Neuronal stem cell (in vitro differentiated cells): ENCODE results near the gene UCHL3. TPM values are rescaled to one million over a fixed set of nuclear protein-coding genes. Genes with fewer than 3 reads are reported as not detected.

Experiments used
- DNase-seq: peaks from one replicate; pipeline ENCODE4 v3.0.0-alpha.2; 2013; ENCODE audit warnings: low spot score
- H2AFZ ChIP-seq: one replicate; pipeline ENCODE4 v1.6.1; 2013; ENCODE audit warnings: mild to moderate bottlenecking, low read length, inconsistent platforms
- H2AK5ac ChIP-seq: 2 replicates; pipeline ENCODE4 v1.6.1; 2013; ENCODE audit warnings: low read depth, mild to moderate bottlenecking, inconsistent platforms, low read length, moderate library complexity, mixed read lengths
- H2BK120ac ChIP-seq: 2 replicates; pipeline ENCODE4 v1.6.1; 2013; ENCODE audit warnings: low read depth, mild to moderate bottlenecking, inconsistent platforms, low read length, moderate library complexity, mixed read lengths
- H2BK12ac ChIP-seq: one replicate; pipeline ENCODE4 v1.6.1; 2013; ENCODE audit warnings: low read length, inconsistent platforms
- H2BK15ac ChIP-seq: 2 replicates; pipeline ENCODE4 v1.6.1; 2013; ENCODE audit warnings: mild to moderate bottlenecking, low read length, inconsistent platforms, mixed read lengths
- H2BK5ac ChIP-seq: one replicate; pipeline ENCODE4 v1.6.1; 2013; ENCODE audit warnings: inconsistent platforms, mild to moderate bottlenecking, low read length, moderate library complexity
- H3K14ac ChIP-seq: one replicate; pipeline ENCODE4 v1.6.1; 2013; ENCODE audit warnings: low read length, inconsistent platforms
- H3K18ac ChIP-seq: 2 replicates; pipeline ENCODE4 v1.6.1; 2013; ENCODE audit warnings: low read length, inconsistent platforms
- H3K23ac ChIP-seq: 2 replicates; pipeline ENCODE4 v1.6.1; 2013; ENCODE audit warnings: low read depth, mild to moderate bottlenecking, mixed read lengths, low read length, inconsistent platforms; ENCODE audit not compliant: poor library complexity
- H3K27ac ChIP-seq: replicated peaks from 3 replicates; pipeline ENCODE4 v1.5.1; 2013; ENCODE audit warnings: low read length, inconsistent platforms
- H3K27me3 ChIP-seq, 3 experiments: 2 replicates each; pipeline ENCODE4 v1.6.1; 2013; ENCODE audit warnings: low read length in 3 of 3, mild to moderate bottlenecking in 2 of 3, inconsistent platforms in 1 of 3, low read depth in 1 of 3, mixed read lengths in 1 of 3, moderate library complexity in 1 of 3; ENCODE audit not compliant: control insufficient read depth in 3 of 3, insufficient read depth in 3 of 3
- H3K36me3 ChIP-seq, 2 donors: replicated peaks in 1 of 2; 2 replicates each; pipeline ENCODE4 v1.6.1; 2013; ENCODE audit warnings: low read length in 2 of 2; ENCODE audit not compliant: control insufficient read depth in 2 of 2, insufficient read depth in 2 of 2
- H3K4ac ChIP-seq: 2 replicates; pipeline ENCODE4 v1.6.1; 2013; ENCODE audit warnings: inconsistent platforms, mild to moderate bottlenecking, low read length, moderate library complexity
- H3K4me1 ChIP-seq, 2 donors: 1 replicate in 1 of 2; 2 replicates in 1 of 2; pipeline ENCODE4 v1.6.1; 2013; ENCODE audit warnings: low read length in 2 of 2, low read depth in 1 of 2; ENCODE audit not compliant: control insufficient read depth in 2 of 2, insufficient read depth in 1 of 2
- H3K4me2 ChIP-seq: one replicate; pipeline ENCODE4 v1.6.1; 2013; ENCODE audit warnings: mild to moderate bottlenecking, low read length, inconsistent platforms; ENCODE audit not compliant: insufficient read depth, poor library complexity, severe bottlenecking
- H3K4me3 ChIP-seq, 2 donors: 2 replicates each; pipeline ENCODE4 v1.5.1; 2013; ENCODE audit warnings: low read length in 2 of 2, mild to moderate bottlenecking in 2 of 2, inconsistent platforms in 1 of 2, moderate library complexity in 1 of 2
- H3K79me1 ChIP-seq: one replicate; pipeline ENCODE4 v1.6.1; 2013; ENCODE audit warnings: low read depth, mild to moderate bottlenecking, inconsistent platforms, low read length, moderate library complexity
- H3K9ac ChIP-seq: one replicate; pipeline ENCODE4 v1.6.1; 2013; ENCODE audit warnings: mild to moderate bottlenecking, low read depth, low read length, inconsistent platforms; ENCODE audit not compliant: poor library complexity
- H3K9me3 ChIP-seq, 2 donors: replicated peaks in 1 of 2; 2 replicates each; pipeline versions ENCODE3 to v1.6.1; 2013; ENCODE audit warnings: low read length in 2 of 2, mild to moderate bottlenecking in 2 of 2, inconsistent platforms in 1 of 2, low read depth in 1 of 2, mixed read lengths in 1 of 2, moderate library complexity in 1 of 2; ENCODE audit not compliant: control insufficient read depth in 2 of 2, insufficient read depth in 1 of 2
- H4K8ac ChIP-seq: one replicate; pipeline ENCODE4 v1.6.1; 2013; ENCODE audit warnings: low read depth, mild to moderate bottlenecking, inconsistent platforms, low read length, moderate library complexity
- H4K91ac ChIP-seq: one replicate; pipeline ENCODE4 v1.6.1; 2013; ENCODE audit warnings: low read length, low read depth, mild to moderate bottlenecking, inconsistent platforms; ENCODE audit not compliant: poor library complexity
- WGBS, 2 donors: extraction: QIAGEN DNeasy Blood & Tissue Kit; methylation state at CpG; one replicate each; pipeline ENCODE4 v1.1.7; 2013; ENCODE audit warnings: missing lambda C conversion rate in 2 of 2, mixed read lengths in 1 of 2; ENCODE audit not compliant: insufficient read length in 2 of 2, insufficient replicate concordance in 1 of 2; ENCODE audit errors: extremely low coverage in 2 of 2; 5-methylcytosine and 5-hydroxymethylcytosine counted together
- polyA plus RNA-seq, 2 experiments: library from polyadenylated mRNA; stranded (reverse); fragments of 200-250 nt; gene quantifications; one replicate each; pipeline ENCODE4 v1.2.3, GENCODE V29; 2013

The UCHL3 gene
- polyA plus RNA-seq (2013, experiment 1 of 2): 36.0 TPM
- polyA plus RNA-seq (2013, experiment 2 of 2): 35.8 TPM

DNA sequence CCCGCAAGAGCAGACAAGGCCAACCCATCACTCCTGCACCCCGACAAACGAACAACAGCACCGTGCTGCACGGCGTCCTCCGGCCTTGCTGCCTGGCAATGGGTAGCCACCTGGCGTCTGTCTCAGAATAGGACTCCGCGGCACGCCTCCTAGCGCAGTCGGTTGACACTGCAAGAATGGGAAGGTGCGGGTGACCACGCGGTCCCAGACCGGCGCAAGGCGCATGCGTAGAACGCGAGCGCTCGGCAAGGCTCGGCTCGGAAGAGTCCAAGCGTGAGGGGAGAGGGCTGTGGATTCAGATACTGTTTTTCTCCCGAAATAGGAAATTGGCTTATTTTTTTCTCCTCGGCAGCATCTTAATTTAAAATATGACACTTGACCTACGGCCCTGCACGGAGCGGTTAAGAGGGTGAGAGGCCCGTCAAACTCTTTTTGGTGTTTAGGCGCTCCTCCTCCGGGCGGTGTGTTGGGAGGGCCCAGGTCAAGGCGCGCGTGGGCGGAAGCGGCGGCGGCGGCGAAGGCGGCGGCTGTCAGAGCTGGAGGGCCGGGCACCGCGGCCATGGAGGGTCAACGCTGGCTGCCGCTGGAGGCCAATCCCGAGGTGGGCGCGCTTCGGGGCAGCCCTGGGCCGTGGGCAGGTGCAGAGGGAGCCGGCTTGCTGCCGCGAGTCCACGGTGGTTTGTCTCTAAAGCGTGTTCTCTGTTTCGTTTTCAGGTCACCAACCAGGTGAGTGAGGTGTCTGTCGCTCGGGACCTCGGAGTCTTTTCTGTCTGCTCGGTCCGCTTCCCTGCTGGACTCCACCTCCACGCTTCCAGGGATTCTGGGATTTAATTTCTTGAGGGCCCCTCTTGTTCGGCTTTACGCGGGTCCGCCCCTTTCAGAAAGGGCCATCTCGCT lies at the start of gene UCHL3:
TSS of gene UCHL3 (plus strand) at position 530 of the 897 bp plus-strand sequence. CDS start at position 560, 30 bp downstream.
- Histone ChIP-seq H3K79me1 (peaks cover 3% of the 10 kb centered on the region), H2AFZ (peak within 1 kb of the TSS; percentile 98), H3K27me3 (no peaks in the 10 kb centered on the region), H3K23ac (peak within 1 kb of the TSS; percentile 94), H3K4me3 (peak within 1 kb of the TSS; percentile 85 to 96), H4K8ac (no peak within 1 kb of the TSS), H3K36me3 (peaks cover 0 to 10% of the 10 kb centered on the region in 2 donors), H3K9me3 (no peaks in the 10 kb centered on the region), H2BK120ac (no peak within 1 kb of the TSS), H2AK5ac (no peak within 1 kb of the TSS), H3K4ac (no peak within 1 kb of the TSS), H3K18ac (peak within 1 kb of the TSS; percentile 94), H2BK5ac (peak within 1 kb of the TSS; percentile 1), H2BK12ac (no peak within 1 kb of the TSS), H3K4me1 (no peaks in the 10 kb centered on the region), H4K91ac (no peak within 1 kb of the TSS), H3K27ac (no peak within 1 kb of the TSS), H2BK15ac (no peak within 1 kb of the TSS), H3K4me2 (peak within 1 kb of the TSS; percentile 64), H3K9ac (peak within 1 kb of the TSS; percentile 72), H3K14ac (peak within 1 kb of the TSS; percentile 47)
- no CpG with 5 or more reads among the region's 74 CpGs for WGBS, 2 donors
- DNase-seq: peak; percentile 96

DNA sequence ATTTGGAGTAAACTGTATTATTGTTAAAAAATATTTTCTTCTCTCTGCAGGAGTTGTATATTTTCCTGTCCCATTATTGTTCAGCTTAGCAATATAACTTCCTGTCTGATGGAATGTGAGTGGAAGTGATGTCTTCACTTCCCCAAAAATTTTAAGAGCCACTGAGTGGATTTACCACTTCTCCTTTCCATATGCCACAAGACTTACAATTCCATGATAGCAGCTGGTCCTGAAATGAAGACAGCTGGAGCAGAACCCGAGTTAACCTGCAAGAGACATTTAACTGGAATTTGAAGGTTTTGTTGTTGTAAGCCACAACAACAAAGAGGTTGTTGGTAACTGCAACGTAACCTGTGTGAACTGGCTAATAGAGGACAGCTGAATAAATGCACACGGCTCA lies 44.3 kb upstream of the UCHL3 start:
- no peak overlapping the region for H2AK5ac ChIP-seq
- no peak overlapping the region for H3K4me3 ChIP-seq
- no peaks in the 10 kb centered on the region for H3K36me3 ChIP-seq
- H3K14ac ChIP-seq: no peak overlapping the region
- H2BK120ac ChIP-seq: no peak overlapping the region
- no peak overlapping the region for H3K9ac ChIP-seq
- no peak overlapping the region for H3K4me2 ChIP-seq
- no peak overlapping the region for H3K27ac ChIP-seq
- H3K23ac ChIP-seq: no peak overlapping the region
- no CpG with 5 or more reads among the region's 3 CpGs for WGBS, 2 donors
- no peak for DNase-seq
- H3K79me1 ChIP-seq: no peaks in the 10 kb centered on the region
- H2BK5ac ChIP-seq: no peak overlapping the region
- no peak overlapping the region for H4K91ac ChIP-seq
- H3K9me3 ChIP-seq: no peaks in the 10 kb centered on the region
- no peak overlapping the region for H3K4ac ChIP-seq
- H2AFZ ChIP-seq: no peak overlapping the region
- H3K18ac ChIP-seq: no peak overlapping the region
- H3K4me1 ChIP-seq: no peaks in the 10 kb centered on the region
- H4K8ac ChIP-seq: no peak overlapping the region
- no peak overlapping the region for H2BK12ac ChIP-seq
- no peak overlapping the region for H2BK15ac ChIP-seq
- H3K27me3 ChIP-seq: no peaks in the 10 kb centered on the region

DNA sequence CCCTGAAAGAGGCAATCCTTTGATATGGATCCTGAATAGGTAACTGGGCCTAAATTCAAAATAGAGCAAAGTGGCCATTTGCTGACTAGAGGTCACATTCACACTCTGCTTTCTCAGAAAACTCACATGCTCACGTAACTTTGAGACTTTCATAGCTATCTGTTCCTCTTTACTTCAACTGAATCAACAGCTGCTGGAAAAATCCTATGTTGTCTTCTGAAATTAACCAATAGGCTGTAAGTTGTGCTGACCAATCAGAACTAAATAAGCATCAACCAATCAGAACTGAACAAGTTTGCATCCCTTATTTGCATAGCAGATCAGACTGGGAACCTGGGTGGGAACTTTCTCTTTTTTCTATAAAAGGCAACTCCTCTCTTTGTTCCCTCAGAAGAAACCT lies 43.6 kb upstream of the UCHL3 start:
- no peak overlapping the region for H3K4me3 ChIP-seq
- no peak overlapping the region for H3K4ac ChIP-seq
- no peaks in the 10 kb centered on the region for H3K9me3 ChIP-seq
- no peaks in the 10 kb centered on the region for H3K79me1 ChIP-seq
- no peak overlapping the region for H4K8ac ChIP-seq
- no peaks in the 10 kb centered on the region for H3K4me1 ChIP-seq
- H3K27me3 ChIP-seq: no peaks in the 10 kb centered on the region
- no peak overlapping the region for H2AK5ac ChIP-seq
- H3K18ac ChIP-seq: no peak overlapping the region
- H2BK120ac ChIP-seq: no peak overlapping the region
- H3K27ac ChIP-seq: no peak overlapping the region
- no peak overlapping the region for H3K14ac ChIP-seq
- H2BK15ac ChIP-seq: no peak overlapping the region
- no peak overlapping the region for H3K23ac ChIP-seq
- H3K4me2 ChIP-seq: no peak overlapping the region
- H4K91ac ChIP-seq: no peak overlapping the region
- H3K9ac ChIP-seq: no peak overlapping the region
- no CpG with 5 or more reads among the region's 1 CpG for WGBS, 2 donors
- H2BK5ac ChIP-seq: no peak overlapping the region
- H2BK12ac ChIP-seq: no peak overlapping the region
- H2AFZ ChIP-seq: peak overlapping the region; percentile 38
- no peaks in the 10 kb centered on the region for H3K36me3 ChIP-seq
- DNase-seq: no peak
